IMR-90 (cell line): ENCODE measurements around the gene KNG1. TPM values are rescaled to one million over a fixed set of nuclear protein-coding genes. Genes with fewer than 3 reads are reported as not detected.

ENCODE experiments used
- ATAC-seq: fragments of 200-7000 bp; cut with Tn5 transposase; 2 replicates; pipeline ENCODE4 v1.9.1; 2020; ENCODE audit warnings: low read depth, mild to moderate bottlenecking, moderate library complexity
- BruUV-seq: library from RNA; stranded (reverse); fragments of 400-500 nt; replicated peaks from 2 replicates; lab custom pipeline; 2021; lab: Mats Ljungman, UMichigan
- CTCF ChIA-PET: fragments of 300-600 bp; formaldehyde crosslinking; extraction: SDS; loops from one replicate; lab custom pipeline; 2021; ENCODE audit warnings: antibody characterized with exemption; lab: Yijun Ruan, JAX
- POLR2A ChIA-PET: fragments of 300-600 bp; sonication (Branson Sonifier 250); formaldehyde crosslinking; loops from one replicate; lab custom pipeline; 2022; ENCODE audit warnings: antibody characterized with exemption; ENCODE audit not compliant: unreplicated experiment; lab: Charles Lee
- DNase-seq: peaks from one replicate; pipeline ENCODE4 v3.0.0; 2013
- H2AFZ ChIP-seq: replicated peaks from 2 replicates; pipeline ENCODE3; 2013; ENCODE audit warnings: low read length, mild to moderate bottlenecking; ENCODE audit not compliant: poor library complexity
- H2AK5ac ChIP-seq: 2 replicates; pipeline ENCODE4 v1.6.1; 2013; ENCODE audit warnings: low read depth, low read length, inconsistent platforms
- H2AK9ac ChIP-seq: replicated peaks from 2 replicates; pipeline ENCODE3; 2013; ENCODE audit warnings: mild to moderate bottlenecking, low read depth, low read length, moderate library complexity; ENCODE audit not compliant: poor library complexity
- H2BK120ac ChIP-seq: 2 replicates; pipeline ENCODE4 v1.6.1; 2013; ENCODE audit warnings: low read depth, low read length, inconsistent platforms
- H2BK15ac ChIP-seq: 3 replicates; pipeline ENCODE4 v1.6.1; 2013; ENCODE audit warnings: low read depth, low read length, inconsistent platforms
- H2BK20ac ChIP-seq: 2 replicates; pipeline ENCODE4 v1.6.1; 2013; ENCODE audit warnings: low read depth, mild to moderate bottlenecking, inconsistent platforms, low read length, moderate library complexity
- H2BK5ac ChIP-seq: 2 replicates; pipeline ENCODE4 v1.6.1; 2013; ENCODE audit warnings: mild to moderate bottlenecking, low read depth, low read length, inconsistent platforms; ENCODE audit not compliant: poor library complexity, severe bottlenecking
- H3K14ac ChIP-seq: replicated peaks from 2 replicates; pipeline ENCODE4 v1.6.1; 2013; ENCODE audit warnings: low read depth, low read length, inconsistent platforms
- H3K18ac ChIP-seq: 2 replicates; pipeline ENCODE4 v1.6.1; 2013; ENCODE audit warnings: low read depth, low read length, control low read depth
- H3K23ac ChIP-seq: 2 replicates; pipeline ENCODE4 v1.6.1; 2013; ENCODE audit warnings: low read depth, low read length, inconsistent platforms
- H3K27ac ChIP-seq: 2 replicates; pipeline ENCODE4 v1.5.1; 2013; ENCODE audit warnings: mild to moderate bottlenecking, control low read depth, low read length; ENCODE audit not compliant: insufficient read depth
- H3K27me3 ChIP-seq: 2 replicates; pipeline ENCODE4 v1.6.1; 2013; ENCODE audit warnings: low read length; ENCODE audit not compliant: control insufficient read depth, insufficient read depth
- H3K36me3 ChIP-seq: 2 replicates; pipeline ENCODE4 v1.6.1; 2013; ENCODE audit warnings: low read length, mixed read lengths; ENCODE audit not compliant: control insufficient read depth, insufficient read depth
- H3K4ac ChIP-seq: 2 replicates; pipeline ENCODE4 v1.6.1; 2013; ENCODE audit warnings: low read depth, low read length, inconsistent platforms
- H3K4me1 ChIP-seq: 2 replicates; pipeline ENCODE4 v1.6.1; 2013; ENCODE audit warnings: low read length, mixed read lengths; ENCODE audit not compliant: control insufficient read depth, insufficient read depth
- H3K4me2 ChIP-seq: 2 replicates; pipeline ENCODE4 v1.6.1; 2013; ENCODE audit warnings: low read depth, mild to moderate bottlenecking, control low read depth, low read length, moderate library complexity
- H3K4me3 ChIP-seq: 2 replicates; pipeline ENCODE4 v1.5.1; 2013; ENCODE audit warnings: low read depth, mild to moderate bottlenecking, control low read depth, low read length, moderate library complexity; ENCODE audit not compliant: insufficient read depth
- H3K56ac ChIP-seq: 2 replicates; pipeline ENCODE4 v1.6.1; 2013; ENCODE audit warnings: low read length, inconsistent platforms; ENCODE audit not compliant: insufficient read depth; ENCODE audit errors: extremely low read depth
- H3K79me1 ChIP-seq, 2 experiments: 2 replicates each; pipeline ENCODE4 v1.6.1; 2013; ENCODE audit warnings: low read length in 2 of 2, inconsistent platforms in 1 of 2, low read depth in 1 of 2
- H3K9ac ChIP-seq: 2 replicates; pipeline ENCODE4 v1.6.1; 2013; ENCODE audit warnings: low read depth, low read length, control low read depth
- H3K9me1 ChIP-seq: 2 replicates; pipeline ENCODE4 v1.6.1; 2013; ENCODE audit warnings: low read length, inconsistent platforms; ENCODE audit not compliant: insufficient read depth
- H3K9me3 ChIP-seq: 2 replicates; pipeline ENCODE4 v1.6.1; 2013; ENCODE audit warnings: low read length; ENCODE audit not compliant: control insufficient read depth, insufficient read depth
- H4K20me1 ChIP-seq: 2 replicates; pipeline ENCODE4 v1.6.1; 2013; ENCODE audit warnings: low read length, inconsistent platforms; ENCODE audit not compliant: insufficient read depth
- H4K5ac ChIP-seq: 2 replicates; pipeline ENCODE4 v1.6.1; 2013; ENCODE audit warnings: mild to moderate bottlenecking, low read depth, low read length, control low read depth
- H4K8ac ChIP-seq, 2 experiments: 2 replicates each; pipeline ENCODE4 v1.6.1; 2013; ENCODE audit warnings: low read depth in 2 of 2, low read length in 2 of 2, control low read depth in 1 of 2, inconsistent platforms in 1 of 2
- H4K91ac ChIP-seq: 2 replicates; pipeline ENCODE4 v1.6.1; 2013; ENCODE audit warnings: low read depth, low read length, inconsistent platforms; ENCODE audit not compliant: insufficient read depth
- MAFK ChIP-seq: IDR thresholded peaks from 2 replicates; pipeline ENCODE4 v1.6.1; 2012; ENCODE audit warnings: low read depth, low read length, improper control_type of control experiment
- WGBS, 2 experiments: methylation state at CpG; one replicate each; pipeline versions ENCODE4 v1.1.5 to v1.1.7; 2013; ENCODE audit warnings: missing lambda C conversion rate in 2 of 2; ENCODE audit not compliant: insufficient read length in 1 of 2; ENCODE audit errors: extremely low coverage in 2 of 2; 5-methylcytosine and 5-hydroxymethylcytosine counted together
- dilution Hi-C: fragments of 300-500 bp; cut with HindIII; formaldehyde crosslinking; loops from one replicate; pipeline ENCODE4 v1.14.3; 2018; ENCODE audit warnings: low sequenced_read_pairs; ENCODE audit not compliant: unreplicated experiment
- in situ Hi-C: fragments of 300-500 bp; cut with MboI; formaldehyde crosslinking; loops from 3 replicates; pipeline ENCODE4 v1.14.3; 2019; ENCODE audit warnings: low sequenced_read_pairs, inconsistent platforms, mixed read lengths
- intact Hi-C: fragments of 100-400 bp; cut with micrococcal nuclease; formaldehyde crosslinking; loops from 2 replicates; pipeline ENCODE4 v1.10.0; 2022
- polyA plus RNA-seq, 3 experiments: library from polyadenylated mRNA; depleted of rRNA; stranded (reverse); fragments of >200 nt; gene quantifications; 2 replicates each; pipeline ENCODE4 v1.2.3, GENCODE V29; 2012; ENCODE audit warnings: low replicate concordance in 1 of 3
- total RNA-seq: library from RNA; depleted of rRNA; stranded (reverse); fragments of >200 nt; gene quantifications from 2 replicates; pipeline ENCODE4 v1.2.3, GENCODE V29; 2012

The KNG1 gene
- total and polyA plus RNA-seq, 2 of the 4 experiments (the other 2 are of a cell fraction) = not detected

- Histone ChIP-seq H3K9ac (no peak overlapping the region), H3K36me3 (no peaks in the 10 kb centered on the region), H2BK5ac (no peak overlapping the region), H2BK120ac (no peak overlapping the region), H4K8ac (no peak overlapping the region), H3K79me1 (no peaks in the 10 kb centered on the region), H3K4me3 (no peak overlapping the region), H2BK20ac (no peak overlapping the region), H4K91ac (no peak overlapping the region), H2AFZ (no peak overlapping the region), H3K9me1 (no peaks in the 10 kb centered on the region), H3K14ac (no peak overlapping the region), H3K56ac (no peak overlapping the region), H2AK5ac (no peak overlapping the region), H3K27ac (no peak overlapping the region), H2BK15ac (no peak overlapping the region), H3K27me3 (peaks cover 13% of the 10 kb centered on the region), H3K18ac (no peak overlapping the region), H3K4me2 (no peak overlapping the region), H3K23ac (no peak overlapping the region), H3K4ac (no peak overlapping the region), H4K5ac (no peak overlapping the region), H3K9me3 (no peaks in the 10 kb centered on the region), H4K20me1 (no peaks in the 10 kb centered on the region), H2AK9ac (no peak overlapping the region), H3K4me1 (no peaks in the 10 kb centered on the region)
- TF ChIP-seq MAFK = no peak
- intact Hi-C loops = no loop called here
- DNase-seq (no peak), ATAC-seq (no peak)
- dilution Hi-C loops = no loop called here
- CTCF ChIA-PET = no interaction called here
- BruUV-seq = no TSS peak
- POLR2A ChIA-PET = interaction anchor here (0.6 kb wide), 1 partner anchor 77 kb away, joined by 3 read pairs; no protein-coding TSS in a partner anchor
- WGBS, 2 experiments = no CpG with 5 or more reads among the region's 4 CpGs
- in situ Hi-C loops = no loop called here
Measured at GRCh38 chr3:186697510-186697909, 19.6 kb upstream of the KNG1 start.
